ENCODE data around the gene DNA2. TPM values are rescaled to one million over a fixed set of nuclear protein-coding genes. Genes with fewer than 3 reads are reported as not detected.
"Not testable (repeated sequence)": the region's sequence is repeated elsewhere in the genome, so short reads cannot be mapped to it uniquely, and the experiment has no call there.

DNA2 gene
- total and polyA plus RNA-seq, 2 of the 4 experiments (the other 2 are of a cell fraction) = 3.9 to 5.6 TPM

DNA sequence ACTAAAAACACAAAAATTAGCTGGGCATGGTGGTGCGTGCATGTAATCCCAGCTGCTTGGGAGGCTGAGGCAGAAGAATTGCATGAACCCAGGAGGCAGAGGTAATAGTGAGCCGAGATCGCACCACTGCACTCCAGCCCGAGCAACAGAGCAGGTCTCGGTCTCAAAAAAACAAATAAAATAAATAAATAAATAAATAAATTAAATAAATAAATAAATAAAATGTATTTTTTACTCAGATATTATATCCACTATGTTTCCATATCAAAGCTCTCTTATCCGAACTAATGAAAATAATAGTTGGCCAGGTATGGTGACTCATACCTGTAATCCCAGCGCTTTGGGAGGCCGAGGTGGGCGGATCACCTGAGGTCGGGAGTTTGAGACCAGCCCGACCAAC, 46.8 kb upstream of the DNA2 start:
- H3K27me3 ChIP-seq (ENCODE audit: control insufficient read depth, insufficient read depth, low read length); H2AFZ ChIP-seq (replicated peaks; ENCODE audit: low read length, poor library complexity); H4K20me1 ChIP-seq (ENCODE audit: insufficient read depth, low read length); CTCF ChIA-PET; H3K56ac ChIP-seq (ENCODE audit: extremely low read depth, insufficient read depth, low read length); in situ Hi-C loops (cut with MboI; ENCODE audit: low sequenced_read_pairs); H2BK15ac ChIP-seq (ENCODE audit: low read depth, low read length); H2BK120ac ChIP-seq (ENCODE audit: low read depth, low read length); H3K4me3 ChIP-seq (ENCODE audit: insufficient read depth, low read depth, low read length); BruUV-seq (replicated peaks); H2AK9ac ChIP-seq (replicated peaks; ENCODE audit: low read depth, low read length, poor library complexity); H2BK5ac ChIP-seq (ENCODE audit: low read depth, low read length, poor library complexity, severe bottlenecking); H3K9ac ChIP-seq (ENCODE audit: low read depth, low read length); H2BK20ac ChIP-seq (ENCODE audit: low read depth, low read length); H3K18ac ChIP-seq (ENCODE audit: low read depth, low read length); DNase-seq; H3K4me1 ChIP-seq (ENCODE audit: control insufficient read depth, insufficient read depth, low read length); H3K4me2 ChIP-seq (ENCODE audit: low read depth, low read length); dilution Hi-C loops (cut with HindIII; ENCODE audit: low sequenced_read_pairs, unreplicated experiment); H3K23ac ChIP-seq (ENCODE audit: low read depth, low read length); H2AK5ac ChIP-seq (ENCODE audit: low read depth, low read length); H3K9me3 ChIP-seq (ENCODE audit: control insufficient read depth, insufficient read depth, low read length); H3K36me3 ChIP-seq (ENCODE audit: control insufficient read depth, insufficient read depth, low read length); H3K27ac ChIP-seq (ENCODE audit: insufficient read depth, low read length); H4K5ac ChIP-seq (ENCODE audit: low read depth, low read length); H4K8ac ChIP-seq (ENCODE audit: low read depth in 2 of 2, low read length in 2 of 2); ATAC-seq (ENCODE audit: low read depth); H3K9me1 ChIP-seq (ENCODE audit: insufficient read depth, low read length); intact Hi-C loops (cut with micrococcal nuclease); POLR2A ChIA-PET (ENCODE audit: unreplicated experiment); H3K14ac ChIP-seq (replicated peaks; ENCODE audit: low read depth, low read length); H4K91ac ChIP-seq (ENCODE audit: insufficient read depth, low read depth, low read length); H3K4ac ChIP-seq (ENCODE audit: low read depth, low read length): not testable (repeated sequence)
- 100% methylated on average over 1 of the region's 11 CpGs; no CpG with 5 or more reads in 1 of the 2 experiments for WGBS, 2 experiments (ENCODE audit: extremely low coverage in 2 of 2, insufficient read length in 1 of 2)
- H3K79me1 ChIP-seq (ENCODE audit: low read depth in 1 of 2, low read length in 2 of 2) = peaks cover 8 to 40% of the 10 kb centered on the region in 2 experiments; a peak in 2 of 4 replicates

Measured in IMR-90 (cell line).